DOHH2 (cell line): ENCODE results near the gene SWT1.
A peak's percentile ranks its signal among the peaks of the same experiment; 100 is the strongest.

ENCODE experiments used
- H3F3A ChIP-seq: fragments of 200-600 bp; sonication (generic), shearing (Covaris generic); 2 replicates; pipeline ENCODE4 v1.6.0; 2016; ENCODE audit warnings: antibody characterized with exemption, mild to moderate bottlenecking; ENCODE audit not compliant: control insufficient read depth, insufficient read depth
- H3K27ac ChIP-seq: fragments of 200-600 bp; sonication (generic); 2 replicates; pipeline ENCODE4 v1.5.1; 2014; ENCODE audit warnings: low read depth, mild to moderate bottlenecking, low read length, moderate library complexity
- H3K27me3 ChIP-seq: fragments of 200-600 bp; sonication (generic); 2 replicates; pipeline ENCODE4 v1.6.1; 2014; ENCODE audit warnings: mild to moderate bottlenecking, low read length, mixed read lengths; ENCODE audit not compliant: control insufficient read depth
- H3K36me3 ChIP-seq: fragments of 200-600 bp; sonication (generic); 2 replicates; pipeline ENCODE4 v1.6.1; 2014; ENCODE audit warnings: mild to moderate bottlenecking, low read length, moderate library complexity, mixed read lengths; ENCODE audit not compliant: control insufficient read depth
- H3K4me1 ChIP-seq: fragments of 200-600 bp; sonication (generic); 2 replicates; pipeline ENCODE4 v1.6.1; 2014; ENCODE audit warnings: mild to moderate bottlenecking, low read length, mixed read lengths; ENCODE audit not compliant: control insufficient read depth
- H3K4me2 ChIP-seq: fragments of 200-600 bp; sonication (generic); 2 replicates; pipeline ENCODE4 v1.6.0; 2014; ENCODE audit warnings: mild to moderate bottlenecking, low read length, moderate library complexity
- H3K4me3 ChIP-seq: fragments of 200-600 bp; sonication (generic); 2 replicates; pipeline ENCODE4 v1.5.1; 2014; ENCODE audit warnings: mild to moderate bottlenecking, low read length, mixed read lengths
- H3K79me2 ChIP-seq: fragments of 200-600 bp; sonication (generic); 2 replicates; pipeline ENCODE4 v1.6.1; 2014; ENCODE audit warnings: mild to moderate bottlenecking, low read length, mixed read lengths; ENCODE audit not compliant: control insufficient read depth
- H3K9me2 ChIP-seq: fragments of 200-600 bp; sonication (generic); replicated peaks from 2 replicates; pipeline ENCODE4 v1.6.1; 2014; ENCODE audit warnings: mild to moderate bottlenecking, low read length, mixed read lengths; ENCODE audit not compliant: control insufficient read depth
- H3K9me3 ChIP-seq: fragments of 200-600 bp; sonication (generic); 2 replicates; pipeline ENCODE4 v1.6.1; 2014; ENCODE audit warnings: antibody characterized with exemption, low read length, mixed read lengths; ENCODE audit not compliant: control insufficient read depth, insufficient read depth
- H4K20me1 ChIP-seq: fragments of 200-600 bp; sonication (generic); 2 replicates; pipeline ENCODE4 v1.6.0; 2014; ENCODE audit warnings: low read depth, mild to moderate bottlenecking, antibody characterized with exemption, low read length, moderate library complexity; ENCODE audit not compliant: control insufficient read depth, insufficient read depth
- CTCF ChIP-seq: fragments of 200-600 bp; sonication (generic); IDR thresholded peaks from one replicate; pipeline ENCODE4 v1.5.1; 2014; ENCODE audit warnings: antibody characterized with exemption, mild to moderate bottlenecking, low read depth, low read length; ENCODE audit not compliant: poor library complexity, severe bottlenecking
- EZH2phosphoT487 ChIP-seq: fragments of 200-600 bp; sonication (generic); IDR thresholded peaks from 2 replicates; pipeline ENCODE4 v1.6.1; 2017; ENCODE audit warnings: borderline replicate concordance, mild to moderate bottlenecking, antibody characterized with exemption, low read length, moderate library complexity, mixed read lengths

The SWT1 gene

DNA sequence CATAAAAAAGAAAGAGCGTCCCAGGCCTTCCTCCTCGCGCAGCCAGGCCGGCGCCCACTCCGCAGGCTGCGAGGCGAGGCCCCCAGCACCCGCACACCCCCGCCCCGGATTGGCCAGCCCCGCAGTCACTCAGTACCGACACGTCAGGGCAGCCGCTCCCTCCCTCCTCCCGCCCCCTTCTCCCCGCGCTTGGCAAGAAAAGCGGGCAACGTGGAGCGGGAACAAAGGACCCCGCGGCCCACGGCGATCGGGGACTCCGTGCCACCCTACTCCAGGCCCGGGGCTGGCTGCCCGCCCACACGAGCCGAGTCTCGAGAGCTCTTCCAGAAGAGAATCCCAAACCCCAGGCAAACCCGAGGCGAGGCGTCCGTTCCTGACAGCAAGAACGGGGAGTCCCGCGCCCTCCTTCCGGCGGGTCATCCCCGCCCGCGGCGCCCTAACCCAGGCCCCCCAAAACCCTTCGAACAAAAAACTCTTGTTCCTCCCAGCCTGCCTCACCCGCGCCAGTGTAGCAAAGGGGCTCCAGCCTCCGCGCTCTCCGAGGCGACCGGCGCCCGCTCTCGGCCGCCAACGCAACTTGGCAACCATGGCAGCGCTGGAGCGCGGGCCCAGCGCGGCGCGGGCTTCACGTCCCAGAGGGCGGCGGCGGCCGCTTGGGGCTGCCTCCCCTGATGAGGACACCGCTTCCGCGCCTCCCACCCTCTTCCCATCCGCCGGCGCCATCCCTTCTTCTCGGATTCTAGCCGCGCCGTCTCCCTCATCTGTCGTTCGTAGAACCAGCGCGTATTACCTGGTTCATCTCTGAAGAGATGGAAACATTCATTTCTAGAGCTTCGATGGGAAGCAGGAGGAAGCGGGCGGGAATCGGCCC lies 159.4 kb downstream of the SWT1 start:
- peaks cover 46% of the 10 kb centered on the region for H3K36me3 ChIP-seq
- peaks cover 57% of the 10 kb centered on the region for H3K4me1 ChIP-seq
- no peaks in the 10 kb centered on the region for H3K9me2 ChIP-seq
- H3K9me3 ChIP-seq = no peaks in the 10 kb centered on the region
- peak overlapping the region; percentile 79 for H3K27ac ChIP-seq
- no peaks in the 10 kb centered on the region for H3F3A ChIP-seq
- no peak for TF ChIP-seq CTCF
- no peak for TF ChIP-seq EZH2phosphoT487
- peak overlapping the region; percentile 95 for H3K4me3 ChIP-seq
- peak overlapping the region; percentile 79 for H3K4me2 ChIP-seq
- H4K20me1 ChIP-seq = peaks cover 41% of the 10 kb centered on the region
- peaks cover 63% of the 10 kb centered on the region for H3K79me2 ChIP-seq
- H3K27me3 ChIP-seq = no peaks in the 10 kb centered on the region

GRCh38 chr1:185317034-185317885 lies 160.3 kb downstream of the SWT1 start, which contains the start of gene IVNS1ABP:
Gene IVNS1ABP (minus strand): TSS chr1:185317243. CDS start chr1:185309493, 7,750 bp downstream.
- peaks cover 38% of the 10 kb centered on the region for H3K36me3 ChIP-seq
- peaks cover 33% of the 10 kb centered on the region for H4K20me1 ChIP-seq
- peaks cover 54% of the 10 kb centered on the region for H3K79me2 ChIP-seq
- peak within 1 kb of the TSS; percentile 79 for H3K27ac ChIP-seq
- no peaks in the 10 kb centered on the region for H3K9me2 ChIP-seq
- no peaks in the 10 kb centered on the region for H3K27me3 ChIP-seq
- no peaks in the 10 kb centered on the region for H3F3A ChIP-seq
- no peak for TF ChIP-seq EZH2phosphoT487
- TF ChIP-seq CTCF = peak; percentile 50
- peak within 1 kb of the TSS; percentile 90 for H3K4me2 ChIP-seq
- peak within 1 kb of the TSS; percentile 95 for H3K4me3 ChIP-seq
- peaks cover 52% of the 10 kb centered on the region for H3K4me1 ChIP-seq
- H3K9me3 ChIP-seq = no peaks in the 10 kb centered on the region

GRCh38 chr1:185317886-185318310 lies 160.9 kb downstream of the SWT1 start:
- Histone ChIP-seq H3K4me3 (peak overlapping the region; percentile 80), H3K9me2 (no peaks in the 10 kb centered on the region), H3K27me3 (no peaks in the 10 kb centered on the region), H3K36me3 (peaks cover 33% of the 10 kb centered on the region), H3F3A (no peaks in the 10 kb centered on the region), H3K9me3 (no peaks in the 10 kb centered on the region), H3K27ac (peak overlapping the region; percentile 70), H4K20me1 (peaks cover 28% of the 10 kb centered on the region), H3K4me2 (peak overlapping the region; percentile 90), H3K79me2 (peaks cover 48% of the 10 kb centered on the region), H3K4me1 (peaks cover 45% of the 10 kb centered on the region)
- TF ChIP-seq CTCF (no peak), EZH2phosphoT487 (no peak)
